GM21529 (cell line): ENCODE results near the gene GNS.
A peak's percentile ranks its signal among the peaks of the same experiment; 100 is the strongest.

Experiments used
- ATAC-seq: cut with Tn5 transposase; IDR thresholded peaks from one replicate; pipeline ENCODE4 v1.9.1; 2021; ENCODE audit not compliant: unreplicated experiment

GNS gene

GRCh38 chr12:64759035-64759894 lies at the start of gene GNS:
Gene GNS, minus strand, starts transcription at chr12:64759406. Its CDS starts 130 bp downstream, at chr12:64759276.
- ATAC-seq = peak; percentile 80

DNA sequence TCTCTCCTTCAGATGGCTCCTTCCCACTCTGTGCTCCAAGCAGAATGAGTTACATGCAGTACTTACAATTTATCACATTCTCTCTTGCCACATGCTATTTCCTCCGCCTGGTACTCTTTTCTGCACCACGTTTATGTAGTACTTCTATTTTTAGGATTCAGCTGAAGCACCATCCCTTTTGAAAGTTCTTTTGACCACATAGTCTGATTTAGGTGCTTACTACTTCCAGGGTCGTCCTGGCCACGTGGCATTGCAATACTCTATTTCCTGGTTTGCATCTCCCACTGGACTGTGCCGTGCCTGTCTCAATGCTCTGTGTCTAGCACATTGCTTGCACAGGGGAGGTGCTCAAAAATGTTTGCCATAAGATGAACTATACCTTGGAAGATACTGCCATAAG lies 48.9 kb upstream of the GNS start:
- ATAC-seq = peak; percentile 59

- ATAC-seq = no peak
Observed at GRCh38 chr12:64806593-64807460, 47.6 kb upstream of the GNS start.

DNA sequence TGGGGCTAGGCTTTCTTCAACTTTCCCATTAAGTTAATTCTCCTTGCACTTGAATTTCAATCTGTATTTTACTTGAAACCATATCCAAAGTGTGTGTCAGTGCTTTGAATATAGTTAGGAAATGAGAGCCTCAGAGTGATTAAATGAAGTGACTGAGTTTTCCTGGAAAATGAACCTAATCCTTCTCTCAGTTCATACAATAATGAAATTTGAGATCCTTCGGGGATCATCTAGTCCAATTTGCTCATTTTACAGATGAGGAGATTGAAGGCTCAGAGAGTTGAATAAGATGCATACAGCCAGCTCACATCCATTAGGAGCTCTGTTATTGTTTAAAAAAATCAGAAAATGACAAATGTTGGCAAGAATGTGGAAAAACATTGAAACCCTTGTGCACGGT lies 47.0 kb upstream of the GNS start:
- ATAC-seq = no peak

DNA sequence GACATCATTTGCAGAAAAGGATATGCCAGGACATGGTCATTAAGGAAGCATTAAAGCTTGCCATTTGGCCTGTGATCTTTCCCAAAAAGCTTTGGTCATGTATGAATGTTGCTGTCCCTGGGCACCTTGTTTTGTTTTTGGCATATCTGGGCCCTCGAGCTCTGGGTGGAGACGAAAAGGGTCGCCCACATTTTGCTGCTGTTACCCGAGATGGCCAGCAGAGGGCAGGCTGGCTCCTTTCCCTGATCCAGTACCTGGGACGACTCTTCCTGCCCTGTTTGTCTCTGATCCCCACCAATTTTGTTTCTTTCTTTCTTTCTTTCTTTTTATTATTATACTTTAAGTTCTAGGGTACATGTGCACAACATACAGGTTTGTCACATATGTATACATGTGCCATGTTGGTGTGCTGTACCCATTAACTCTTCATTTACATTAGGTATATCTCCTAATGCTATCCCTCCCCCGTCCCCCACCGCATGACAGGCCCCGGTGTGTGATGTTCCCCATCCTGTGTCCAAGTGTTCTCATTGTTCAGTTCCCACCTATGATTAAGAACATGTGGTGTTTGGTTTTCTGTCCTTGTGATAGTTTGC lies 43.1 kb upstream of the GNS start:
- peak; percentile 66 for ATAC-seq

DNA sequence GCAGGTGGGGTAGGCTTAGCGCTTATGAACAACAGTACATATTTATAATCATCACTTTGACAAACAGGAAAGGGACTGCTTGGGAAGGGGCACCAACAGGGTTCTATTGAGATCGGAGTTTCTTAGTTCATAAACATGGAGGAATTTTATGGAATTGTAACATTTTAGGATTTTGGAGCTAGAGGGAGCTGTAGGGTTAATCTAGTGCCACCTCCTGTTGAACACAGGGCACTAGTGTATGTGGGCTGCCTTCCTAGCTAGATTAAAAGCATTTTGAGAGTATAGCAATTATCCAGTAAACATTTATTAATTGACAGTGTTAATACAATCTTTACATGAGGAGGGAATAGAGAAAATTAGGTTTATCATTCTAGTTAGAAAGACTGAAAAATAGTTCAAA lies 42.2 kb upstream of the GNS start:
- no peak for ATAC-seq

DNA sequence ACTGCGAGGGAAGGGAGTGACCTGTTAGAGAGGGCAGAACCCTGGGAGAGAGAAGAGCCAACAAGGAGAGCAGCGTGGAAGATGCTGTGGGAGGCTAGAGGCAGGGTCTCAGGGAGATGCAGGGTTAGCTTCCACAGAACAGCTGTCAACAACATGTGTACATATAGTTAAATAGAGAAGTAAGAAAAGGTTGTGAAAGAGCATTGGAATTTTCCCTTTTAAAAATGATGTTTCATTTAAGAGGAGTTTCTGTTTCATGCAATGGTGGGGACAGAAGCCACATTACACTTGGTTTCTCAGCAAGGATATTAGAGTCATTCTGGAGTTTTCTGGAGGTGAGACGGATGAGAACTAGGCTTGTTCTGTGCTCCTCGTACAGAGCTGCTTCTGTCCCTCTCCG lies 41.4 kb upstream of the GNS start:
- peak; percentile 60 for ATAC-seq

DNA sequence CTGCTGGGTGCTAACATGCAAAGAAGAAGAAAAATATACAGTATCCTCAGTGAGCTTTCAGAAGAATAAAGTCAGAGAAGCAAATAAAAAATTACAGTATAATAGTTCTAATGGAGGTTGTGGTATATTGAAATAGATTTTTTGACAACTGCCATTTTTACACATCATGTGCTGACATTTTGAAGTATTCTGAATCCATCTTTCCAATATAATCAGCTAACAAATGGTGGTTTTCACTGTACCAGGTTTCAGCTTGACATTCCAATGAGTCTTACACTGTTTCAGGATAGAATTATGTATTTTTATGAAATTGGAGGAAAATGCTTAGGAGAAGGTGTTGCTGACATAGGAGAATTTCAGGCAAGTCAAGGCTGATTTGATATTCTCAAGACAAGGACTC lies 39.0 kb upstream of the GNS start:
- no peak for ATAC-seq

- no peak for ATAC-seq
Observed at GRCh38 chr12:64797156-64797555, 38.0 kb upstream of the GNS start.

DNA sequence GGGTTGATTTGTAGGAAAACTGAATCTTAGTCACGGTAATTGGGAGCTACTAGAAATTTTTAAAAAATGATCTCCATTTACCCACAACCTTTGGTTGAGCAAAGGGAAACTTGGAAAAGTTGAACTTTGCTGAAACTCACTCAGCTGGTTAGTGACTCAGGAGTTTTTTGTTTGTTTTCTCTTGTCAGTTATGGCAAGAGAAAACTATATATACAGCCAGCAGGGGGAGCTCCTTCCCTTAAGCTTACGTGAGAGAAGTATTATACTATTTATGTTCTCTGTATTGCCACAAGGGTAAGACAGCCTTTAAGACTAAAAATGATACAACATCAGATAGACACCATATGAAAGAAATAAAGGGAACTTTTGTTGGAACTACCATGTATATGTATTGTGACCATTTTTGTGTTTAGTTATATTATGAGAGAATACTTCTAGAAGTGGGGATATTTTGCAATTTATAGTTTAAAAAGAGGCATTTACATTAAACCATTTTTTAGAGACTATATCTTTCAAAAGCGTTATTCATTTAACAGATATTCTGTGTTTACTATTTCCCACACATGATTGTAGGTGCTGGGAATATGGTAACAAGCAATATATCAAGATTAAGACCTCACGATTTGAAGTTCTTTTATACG lies 37.1 kb upstream of the GNS start:
- peak; percentile 78 for ATAC-seq

DNA sequence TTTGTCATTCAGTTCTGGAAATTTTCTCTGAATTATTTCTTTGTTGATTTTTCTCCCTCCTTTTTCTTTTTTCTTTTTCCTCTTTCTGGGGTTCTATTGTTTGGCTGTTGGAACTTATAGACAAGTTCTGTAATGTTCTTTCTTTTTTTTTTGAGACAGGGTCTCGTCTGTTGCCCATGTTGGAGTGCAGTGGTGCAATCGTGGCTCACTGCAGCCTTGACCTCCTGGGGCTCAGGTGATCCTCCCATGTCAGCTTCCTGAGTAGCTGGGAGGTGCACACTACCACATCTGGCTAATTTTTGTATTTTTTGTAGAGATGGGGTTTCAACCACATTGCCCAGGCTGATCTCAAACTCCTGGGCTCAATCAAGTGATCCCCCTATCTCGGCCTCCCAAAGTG lies 35.1 kb upstream of the GNS start:
- no peak for ATAC-seq

DNA sequence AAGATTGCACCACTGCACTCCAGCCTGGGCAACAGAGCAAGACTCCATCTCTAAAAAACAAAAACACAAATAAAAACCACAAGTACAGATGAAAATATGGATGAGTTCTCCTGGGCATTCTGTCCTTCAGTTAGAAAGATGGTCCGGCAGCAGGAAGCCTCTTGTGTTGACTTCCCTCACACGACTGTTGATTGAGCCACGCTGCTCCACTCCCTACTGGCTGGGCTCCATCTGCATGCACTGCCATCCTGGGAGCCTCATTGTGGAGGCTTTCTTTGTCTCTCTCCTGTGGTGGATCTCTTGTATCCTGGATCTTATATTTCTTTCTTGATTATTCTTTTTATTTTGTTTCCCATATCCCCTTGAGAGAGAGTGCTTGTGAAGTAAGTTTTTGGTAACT lies 34.4 kb upstream of the GNS start:
- ATAC-seq = no peak

DNA sequence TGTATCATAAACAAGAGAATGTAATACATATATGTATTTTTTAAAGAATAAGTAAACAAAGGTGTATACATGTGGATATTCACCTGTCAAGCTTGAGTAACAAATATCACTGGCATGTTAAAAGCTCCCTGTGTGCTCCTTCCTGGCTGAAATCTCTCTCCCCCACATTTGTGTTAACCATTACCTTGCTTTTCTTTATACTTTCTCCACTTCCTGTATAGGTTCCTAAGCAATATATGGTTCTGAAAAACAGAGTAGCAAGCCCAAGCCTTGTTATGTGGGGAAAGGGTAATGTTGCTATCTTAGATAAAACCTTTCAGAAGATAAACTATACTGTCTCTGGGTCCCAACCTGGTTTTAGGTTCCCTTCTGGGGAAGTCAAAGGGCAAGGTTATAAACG lies 32.9 kb upstream of the GNS start:
- no peak for ATAC-seq

GRCh38 chr12:64791036-64791435 lies 31.8 kb upstream of the GNS start:
- no peak for ATAC-seq

GRCh38 chr12:64790166-64790565 lies 31.0 kb upstream of the GNS start:
- no peak for ATAC-seq

DNA sequence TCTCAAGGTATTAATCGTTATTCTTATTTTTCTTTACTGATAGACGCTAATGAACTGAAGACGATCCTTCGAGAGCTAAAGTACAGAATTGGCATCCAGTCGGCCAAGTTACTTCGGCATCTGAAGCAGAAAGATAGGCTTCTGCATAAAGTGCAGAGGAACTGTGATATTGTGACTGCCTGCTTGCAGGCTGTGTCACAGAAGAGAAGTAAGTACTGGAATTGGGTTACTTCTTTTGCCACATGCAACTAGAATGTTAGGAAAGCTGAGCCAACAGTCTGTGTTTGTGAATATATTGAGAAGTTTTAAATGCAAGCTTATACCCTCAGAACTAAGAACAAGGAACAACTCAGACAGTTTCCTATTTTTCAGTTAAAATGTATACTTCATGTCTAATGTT lies 26.6 kb upstream of the GNS start:
- no peak for ATAC-seq

GRCh38 chr12:64782191-64782876 lies 23.1 kb upstream of the GNS start:
- no peak for ATAC-seq

- peak; percentile 11 for ATAC-seq
Observed at GRCh38 chr12:64781280-64782190, 22.3 kb upstream of the GNS start.

DNA sequence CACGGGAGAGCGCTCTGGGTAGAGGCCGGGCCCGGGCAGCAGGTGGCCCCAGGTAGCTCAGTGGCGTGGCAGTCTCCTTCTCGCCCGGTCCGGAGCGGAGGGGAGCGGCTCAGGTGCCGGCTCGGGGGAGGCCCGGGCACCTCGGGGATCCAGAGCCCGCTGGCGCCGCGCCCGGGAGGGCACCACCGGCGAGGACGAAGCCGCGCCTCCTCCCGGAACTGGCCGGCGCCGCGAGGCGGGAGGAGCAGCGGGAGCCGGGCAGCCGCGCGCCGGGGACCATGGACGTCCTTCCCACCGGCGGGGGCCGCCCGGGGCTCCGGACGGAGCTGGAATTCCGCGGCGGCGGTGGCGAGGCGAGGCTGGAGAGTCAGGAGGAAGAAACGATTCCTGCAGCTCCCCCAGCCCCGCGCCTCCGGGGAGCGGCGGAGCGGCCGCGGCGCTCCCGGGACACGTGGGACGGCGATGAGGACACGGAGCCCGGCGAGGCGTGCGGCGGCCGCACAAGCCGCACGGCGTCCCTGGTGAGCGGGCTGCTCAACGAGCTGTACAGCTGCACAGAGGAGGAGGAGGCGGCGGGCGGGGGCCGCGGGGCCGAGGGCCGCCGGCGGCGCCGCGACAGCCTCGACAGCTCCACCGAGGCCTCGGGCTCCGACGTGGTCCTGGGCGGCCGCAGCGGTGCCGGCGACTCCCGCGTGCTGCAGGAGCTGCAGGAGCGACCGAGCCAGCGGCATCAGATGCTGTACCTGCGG lies 21.5 kb upstream of the GNS start:
- peak; percentile 50 for ATAC-seq
